Trophoblast cell (in vitro differentiated cells and primary cell): ENCODE measurements around the gene TMEM69. TPM values are rescaled to one million over a fixed set of nuclear protein-coding genes. Genes with fewer than 3 reads are reported as not detected.

Experiments used
- DNase-seq, 2 donors: peaks; one replicate each; pipeline ENCODE4 v3.0.0-alpha.2; 2016
- H2AFZ ChIP-seq: 2 replicates; pipeline ENCODE4 v1.6.1; 2013; ENCODE audit warnings: low read length, moderate library complexity, mild to moderate bottlenecking; ENCODE audit not compliant: insufficient read depth, poor library complexity
- H2AK5ac ChIP-seq: 2 replicates; pipeline ENCODE4 v1.6.1; 2013; ENCODE audit warnings: mild to moderate bottlenecking, low read length
- H2BK120ac ChIP-seq: 2 replicates; pipeline ENCODE4 v1.6.1; 2013; ENCODE audit warnings: low read length, mild to moderate bottlenecking, moderate library complexity; ENCODE audit not compliant: insufficient read depth, poor library complexity
- H2BK12ac ChIP-seq: 2 replicates; pipeline ENCODE4 v1.6.1; 2013; ENCODE audit warnings: mild to moderate bottlenecking, low read length, moderate library complexity
- H2BK5ac ChIP-seq: 2 replicates; pipeline ENCODE4 v1.6.1; 2013; ENCODE audit warnings: low read length, low read depth, moderate library complexity, mild to moderate bottlenecking; ENCODE audit not compliant: poor library complexity
- H3K14ac ChIP-seq: 2 replicates; pipeline ENCODE4 v1.6.1; 2013; ENCODE audit warnings: mild to moderate bottlenecking, low read length
- H3K18ac ChIP-seq: 2 replicates; pipeline ENCODE4 v1.6.1; 2013; ENCODE audit warnings: mild to moderate bottlenecking, low read length
- H3K23ac ChIP-seq: 2 replicates; pipeline ENCODE4 v1.6.1; 2013; ENCODE audit warnings: low read length
- H3K27ac ChIP-seq: 2 replicates; pipeline ENCODE4 v1.5.1; 2013; ENCODE audit warnings: low read depth, mild to moderate bottlenecking, inconsistent platforms, low read length, moderate library complexity
- H3K27me3 ChIP-seq: 2 replicates; pipeline ENCODE4 v1.6.1; 2013; ENCODE audit warnings: inconsistent platforms, mild to moderate bottlenecking, low read length, moderate library complexity; ENCODE audit not compliant: insufficient read depth
- H3K36me3 ChIP-seq, 2 experiments: 1 replicate in 1 of 2; 2 replicates in 1 of 2; pipeline ENCODE4 v1.6.1; 2013; ENCODE audit warnings: low read length in 2 of 2, mild to moderate bottlenecking in 2 of 2, moderate library complexity in 1 of 2; ENCODE audit not compliant: insufficient read depth in 2 of 2, control insufficient read depth in 1 of 2
- H3K4ac ChIP-seq: 2 replicates; pipeline ENCODE4 v1.6.1; 2013; ENCODE audit warnings: low read depth, mild to moderate bottlenecking, low read length, moderate library complexity
- H3K4me1 ChIP-seq, 2 experiments: 1 replicate in 1 of 2; 2 replicates in 1 of 2; pipeline ENCODE4 v1.6.1; 2013; ENCODE audit warnings: low read length in 2 of 2, mild to moderate bottlenecking in 2 of 2, moderate library complexity in 1 of 2; ENCODE audit not compliant: insufficient read depth in 2 of 2, control insufficient read depth in 1 of 2
- H3K4me2 ChIP-seq: 2 replicates; pipeline ENCODE4 v1.6.1; 2013; ENCODE audit warnings: inconsistent platforms, mild to moderate bottlenecking, low read length, moderate library complexity
- H3K4me3 ChIP-seq: 2 replicates; pipeline ENCODE4 v1.5.1; 2013; ENCODE audit warnings: mild to moderate bottlenecking, low read depth, low read length, inconsistent platforms
- H3K79me1 ChIP-seq: one replicate; pipeline ENCODE4 v1.6.1; 2013; ENCODE audit warnings: low read length
- H3K79me2 ChIP-seq: 2 replicates; pipeline ENCODE4 v1.6.1; 2013; ENCODE audit warnings: low read length, mild to moderate bottlenecking; ENCODE audit not compliant: control insufficient read depth, insufficient read depth, poor library complexity
- H3K9ac ChIP-seq: 2 replicates; pipeline ENCODE4 v1.6.1; 2013; ENCODE audit warnings: mild to moderate bottlenecking, low read length
- H3K9me3 ChIP-seq: 2 replicates; pipeline ENCODE4 v1.6.1; 2013; ENCODE audit warnings: low read depth, mild to moderate bottlenecking, control low read depth, inconsistent platforms, low read length; ENCODE audit not compliant: insufficient read depth
- H4K12ac ChIP-seq: 2 replicates; pipeline ENCODE4 v1.6.1; 2013; ENCODE audit warnings: low read depth, mild to moderate bottlenecking, low read length, moderate library complexity
- H4K8ac ChIP-seq: 2 replicates; pipeline ENCODE4 v1.6.1; 2013; ENCODE audit warnings: low read depth, mild to moderate bottlenecking, low read length, moderate library complexity
- H4K91ac ChIP-seq: one replicate; pipeline ENCODE4 v1.6.1; 2013; ENCODE audit warnings: low read depth, mild to moderate bottlenecking, low read length, moderate library complexity
- WGBS: extraction: QIAGEN DNeasy Blood & Tissue Kit; methylation state at CpG from one replicate; pipeline ENCODE4 v1.1.7; 2013; ENCODE audit warnings: missing lambda C conversion rate; ENCODE audit not compliant: insufficient read length, insufficient coverage; ENCODE audit errors: extremely low coverage; 5-methylcytosine and 5-hydroxymethylcytosine counted together
- polyA plus RNA-seq: library from polyadenylated mRNA; stranded (reverse); fragments of 200-250 nt; gene quantifications from 2 replicates; pipeline ENCODE4 v1.2.3, GENCODE V29; 2013

Gene TMEM69, protein sequence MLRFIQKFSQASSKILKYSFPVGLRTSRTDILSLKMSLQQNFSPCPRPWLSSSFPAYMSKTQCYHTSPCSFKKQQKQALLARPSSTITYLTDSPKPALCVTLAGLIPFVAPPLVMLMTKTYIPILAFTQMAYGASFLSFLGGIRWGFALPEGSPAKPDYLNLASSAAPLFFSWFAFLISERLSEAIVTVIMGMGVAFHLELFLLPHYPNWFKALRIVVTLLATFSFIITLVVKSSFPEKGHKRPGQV
- polyA plus RNA-seq: 41.7 and 42.5 TPM in 2 replicates

DNA sequence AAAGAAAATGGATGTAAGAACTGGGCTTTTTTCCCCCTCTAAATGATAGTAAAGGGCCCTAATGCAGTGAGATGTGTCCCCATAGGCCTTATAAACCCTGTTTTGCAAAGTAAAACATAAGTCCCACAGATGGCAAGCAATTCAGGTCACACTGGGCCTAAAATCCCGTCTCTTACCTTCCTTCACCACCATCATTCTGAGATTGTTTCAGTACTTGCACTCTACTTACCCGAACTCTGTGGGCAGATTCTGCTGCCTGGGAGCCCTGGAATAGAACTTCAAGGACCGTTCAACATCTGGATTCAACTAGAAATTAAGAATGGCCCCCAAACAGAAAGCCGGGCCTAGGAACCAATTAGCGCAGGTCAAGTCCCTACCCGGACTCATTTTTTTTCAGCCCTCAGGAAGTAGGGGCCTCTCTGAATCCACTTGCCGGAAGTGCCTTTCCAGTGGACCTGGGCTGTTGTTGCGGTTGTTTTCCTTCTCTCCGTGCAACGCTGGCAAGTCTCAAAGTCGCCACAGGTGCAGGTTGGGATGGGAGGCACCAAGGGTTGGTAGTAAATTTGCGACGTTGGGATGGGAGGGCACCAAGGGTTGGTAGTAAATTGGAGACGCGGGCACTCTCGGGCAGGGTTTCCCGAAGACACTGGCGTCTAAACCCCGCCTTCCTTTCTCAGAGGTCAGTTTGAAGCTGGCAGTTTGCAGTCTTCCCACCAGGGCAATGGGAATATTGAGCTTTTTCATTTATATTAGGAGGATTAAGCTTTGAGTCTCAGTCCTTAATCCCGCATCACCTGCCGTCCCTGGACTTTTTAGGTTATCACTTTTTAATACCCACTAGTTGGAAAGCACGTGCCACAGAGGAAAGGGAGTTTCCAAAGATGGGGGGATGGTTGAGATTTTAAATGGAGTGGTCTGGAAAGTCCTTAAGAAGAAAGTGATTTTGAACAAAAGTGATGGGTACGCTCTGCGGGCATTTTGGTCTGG, at the start of gene TMEM69:
TSS of gene TMEM69 (plus strand) at position 428 of the 987 bp plus-strand sequence. CDS start 2,888 bp downstream, outside the sequence.
- DNase-seq: peak; percentile 66 to 91
- WGBS: no CpG with 5 or more reads among the region's 24 CpGs
- Histone ChIP-seq H3K27ac (peak within 1 kb of the TSS; percentile 90), H4K91ac (peak within 1 kb of the TSS; percentile 83), H3K79me2 (peaks cover 18% of the 10 kb centered on the region), H2AK5ac (no peak within 1 kb of the TSS), H3K27me3 (no peaks in the 10 kb centered on the region), H3K23ac (no peak within 1 kb of the TSS), H2BK120ac (peak within 1 kb of the TSS; percentile 33), H4K12ac (peak within 1 kb of the TSS; percentile 99), H3K4me2 (peak within 1 kb of the TSS; percentile 84), H2BK5ac (peak within 1 kb of the TSS; percentile 87), H4K8ac (peak within 1 kb of the TSS; percentile 98), H2AFZ (peak within 1 kb of the TSS; percentile 94), H3K14ac (peak within 1 kb of the TSS; percentile 92), H3K36me3 (peaks cover 6 to 10% of the 10 kb centered on the region in 2 experiments), H3K4me1 (peaks cover 2 to 10% of the 10 kb centered on the region in 2 experiments), H3K4me3 (peak within 1 kb of the TSS; percentile 92), H3K79me1 (peaks cover 14% of the 10 kb centered on the region), H2BK12ac (no peak within 1 kb of the TSS), H3K9me3 (no peaks in the 10 kb centered on the region), H3K18ac (peak within 1 kb of the TSS; percentile 98), H3K9ac (peak within 1 kb of the TSS; percentile 97), H3K4ac (peak within 1 kb of the TSS; percentile 91)

DNA sequence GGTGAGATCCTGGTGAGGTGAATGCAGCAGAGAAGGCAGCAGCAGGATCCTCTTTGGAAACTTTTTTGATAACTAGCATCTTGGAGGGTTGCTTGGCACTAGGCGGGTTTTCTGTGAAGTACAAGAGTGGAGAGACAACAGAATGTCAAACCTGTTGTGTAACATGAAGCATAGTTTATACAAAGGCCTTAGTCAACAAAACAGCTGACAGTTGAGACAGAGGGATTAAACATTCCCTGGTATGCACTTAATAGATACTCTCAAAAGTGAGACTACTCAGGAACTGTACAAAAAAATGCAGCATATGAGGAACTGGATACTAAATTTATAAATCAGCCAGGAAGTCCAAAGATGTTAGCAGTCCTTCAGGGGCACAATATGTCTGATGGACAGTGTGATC, 47.7 kb upstream of the TMEM69 start:
- H2BK5ac ChIP-seq: no peak overlapping the region
- H3K9ac ChIP-seq: no peak overlapping the region
- no peak overlapping the region for H3K4ac ChIP-seq
- no peak overlapping the region for H3K14ac ChIP-seq
- H3K4me3 ChIP-seq: no peak overlapping the region
- H2AFZ ChIP-seq: no peak overlapping the region
- no peaks in the 10 kb centered on the region for H3K9me3 ChIP-seq
- no peak overlapping the region for H4K91ac ChIP-seq
- no peaks in the 10 kb centered on the region for H3K4me1 ChIP-seq
- H2AK5ac ChIP-seq: no peak overlapping the region
- no peak overlapping the region for H4K8ac ChIP-seq
- no peak overlapping the region for H3K4me2 ChIP-seq
- H3K79me1 ChIP-seq: no peaks in the 10 kb centered on the region
- H3K79me2 ChIP-seq: no peaks in the 10 kb centered on the region
- no peak overlapping the region for H3K27ac ChIP-seq
- no peak overlapping the region for H2BK120ac ChIP-seq
- H2BK12ac ChIP-seq: no peak overlapping the region
- no peak overlapping the region for H3K23ac ChIP-seq
- DNase-seq: peak in 1 of 2 donors; percentile 21
- no peak overlapping the region for H4K12ac ChIP-seq
- no peak overlapping the region for H3K18ac ChIP-seq
- peaks cover 23 to 38% of the 10 kb centered on the region in 2 experiments for H3K36me3 ChIP-seq
- H3K27me3 ChIP-seq: no peaks in the 10 kb centered on the region
- WGBS: no CpG with 5 or more reads among the region's 1 CpG

DNA sequence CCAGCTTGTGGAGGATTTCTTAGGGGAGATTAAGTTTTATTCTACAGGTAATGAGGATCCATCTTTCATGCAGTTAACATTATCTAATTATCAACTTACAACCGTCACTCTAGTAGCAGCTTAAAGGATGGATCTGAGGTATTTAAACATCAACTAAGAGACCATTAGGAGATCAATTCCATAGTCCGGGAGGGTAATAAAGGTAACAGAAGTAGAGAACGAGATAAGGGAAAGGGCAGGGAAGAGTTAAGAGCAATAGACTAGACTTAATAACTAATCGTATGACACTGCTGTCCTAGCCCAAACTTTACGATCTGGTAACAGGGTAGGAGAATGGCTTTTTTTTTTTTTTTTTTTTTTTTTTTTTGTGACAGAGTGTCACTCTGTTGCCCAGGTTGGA, 44.7 kb upstream of the TMEM69 start:
- Histone ChIP-seq H3K36me3 (peaks cover 24 to 40% of the 10 kb centered on the region in 2 experiments), H3K4me1 (peaks cover 5 to 6% of the 10 kb centered on the region in 2 experiments), H2AFZ (no peak overlapping the region), H4K12ac (no peak overlapping the region), H3K27ac (no peak overlapping the region), H3K4me2 (no peak overlapping the region), H3K18ac (no peak overlapping the region), H3K79me1 (peaks cover 2% of the 10 kb centered on the region), H3K9me3 (no peaks in the 10 kb centered on the region), H2BK120ac (no peak overlapping the region), H3K4ac (no peak overlapping the region), H3K4me3 (no peak overlapping the region), H3K79me2 (no peaks in the 10 kb centered on the region), H3K27me3 (no peaks in the 10 kb centered on the region), H4K8ac (no peak overlapping the region), H2BK5ac (no peak overlapping the region), H2BK12ac (no peak overlapping the region), H3K23ac (no peak overlapping the region), H2AK5ac (no peak overlapping the region), H3K9ac (no peak overlapping the region), H3K14ac (no peak overlapping the region), H4K91ac (no peak overlapping the region)
- WGBS: no CpG with 5 or more reads among the region's 5 CpGs
- DNase-seq: no peak

DNA sequence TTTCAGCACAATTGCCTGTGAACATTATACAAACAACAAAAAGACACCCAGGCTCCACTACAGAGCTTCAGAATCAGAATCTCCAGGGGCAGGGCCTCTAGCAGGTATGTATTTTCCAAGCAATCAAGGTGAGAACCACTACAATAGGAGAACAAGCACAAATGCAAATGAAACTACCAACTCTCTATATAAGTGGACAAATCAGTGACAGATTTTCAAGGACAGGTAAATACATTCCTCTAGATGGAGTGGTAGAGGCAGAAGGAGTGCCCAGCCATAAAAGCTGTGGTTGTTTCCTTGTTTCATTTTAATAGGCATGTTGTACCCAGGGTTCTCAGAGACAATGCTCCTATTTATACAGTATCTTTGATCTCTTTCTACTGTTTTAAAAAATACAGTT, 44.0 kb upstream of the TMEM69 start:
- Histone ChIP-seq H3K4ac (no peak overlapping the region), H3K27ac (no peak overlapping the region), H3K9me3 (no peaks in the 10 kb centered on the region), H3K18ac (no peak overlapping the region), H2BK12ac (no peak overlapping the region), H3K79me1 (peaks cover 2% of the 10 kb centered on the region), H3K23ac (no peak overlapping the region), H3K79me2 (no peaks in the 10 kb centered on the region), H3K14ac (no peak overlapping the region), H2AFZ (no peak overlapping the region), H3K9ac (no peak overlapping the region), H2BK120ac (no peak overlapping the region), H3K36me3 (peaks cover 24 to 38% of the 10 kb centered on the region in 2 experiments), H4K91ac (no peak overlapping the region), H2BK5ac (no peak overlapping the region), H3K4me2 (no peak overlapping the region), H4K8ac (no peak overlapping the region), H3K4me3 (no peak overlapping the region), H3K27me3 (no peaks in the 10 kb centered on the region), H2AK5ac (no peak overlapping the region), H3K4me1 (peaks cover 5 to 6% of the 10 kb centered on the region in 2 experiments), H4K12ac (no peak overlapping the region)
- peak in 1 of 2 donors; percentile 43 for DNase-seq
